Skin of body (tissue), 2 donors: ENCODE measurements around the gene PSMA7. TPM values are rescaled to one million over a fixed set of nuclear protein-coding genes. Genes with fewer than 3 reads are reported as not detected.

Experiments used
- DNase-seq: peaks from one replicate; lab custom pipeline; 2025; lab: John Stamatoyannopoulos, UW
- total RNA-seq: library from RNA; depleted of rRNA; stranded (reverse); fragments of >200 nt; gene quantifications from one replicate; pipeline ENCODE4 v1.2.3, GENCODE V29; 2014

PSMA7 gene
- total RNA-seq, 1 donor from 2014 or later = 107 TPM

- DNase-seq = no peak
Measured at GRCh38 chr20:62096421-62097380, 46.5 kb downstream of the PSMA7 start.

DNA sequence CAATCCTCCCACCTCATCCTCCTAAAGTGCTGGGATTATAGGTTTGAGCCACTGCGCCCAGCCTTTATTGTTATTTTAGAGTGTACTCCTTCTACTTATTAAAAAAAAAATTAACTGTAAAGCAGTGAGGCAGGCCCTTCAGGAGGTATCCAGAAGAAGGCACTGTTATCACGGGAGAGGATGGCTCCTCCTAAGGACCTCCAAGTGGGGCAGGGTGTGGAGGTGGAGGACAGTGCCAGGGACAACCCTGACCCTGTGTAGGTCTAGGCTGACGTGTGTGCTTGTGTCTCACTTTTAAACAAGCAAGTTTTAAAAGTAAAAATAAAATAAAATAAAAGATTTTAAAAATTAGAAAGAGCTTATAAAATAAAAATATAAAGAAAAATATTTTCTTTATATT is 53.8 kb downstream of the PSMA7 start:
- no peak for DNase-seq

DNA sequence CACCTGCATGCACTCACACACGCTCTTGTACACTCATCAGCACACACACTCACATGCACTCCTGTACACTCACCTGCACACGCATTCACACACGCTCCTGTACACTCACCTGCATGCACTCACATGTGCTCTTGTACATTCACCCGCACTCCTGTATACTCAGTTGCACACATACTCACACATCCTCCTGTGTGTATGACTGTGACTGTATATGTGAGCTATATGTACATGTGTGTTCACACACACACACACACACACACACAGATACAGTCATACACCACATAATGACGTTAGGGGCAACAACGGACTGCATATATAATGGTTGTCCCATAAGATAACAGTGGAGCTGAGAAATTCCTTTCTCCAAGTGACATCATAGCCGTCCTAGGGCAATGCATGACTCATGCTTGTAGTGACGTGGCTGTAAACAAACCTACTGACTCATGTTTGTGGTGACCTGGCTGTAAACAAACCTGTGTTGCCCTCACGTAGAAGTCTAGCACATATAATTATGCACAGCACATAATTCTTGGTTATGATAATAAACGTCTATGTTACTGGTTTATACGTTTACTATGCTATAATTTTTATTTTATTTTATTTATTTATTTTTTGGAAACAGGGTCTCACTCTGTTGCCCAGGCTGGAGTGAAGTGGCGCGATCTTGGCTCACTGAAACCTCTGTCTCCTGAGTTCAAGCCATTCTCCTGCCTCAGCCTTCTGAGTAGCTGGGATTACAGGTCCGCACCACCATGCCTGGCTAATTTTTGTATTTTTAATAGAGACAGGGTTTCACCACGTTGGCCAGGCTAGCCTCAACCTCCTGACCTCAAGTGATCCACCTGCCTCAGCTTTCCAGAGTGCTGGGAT is 54.7 kb downstream of the PSMA7 start:
- DNase-seq = no peak

GRCh38 chr20:62087632-62088031 is 55.6 kb downstream of the PSMA7 start:
- no peak for DNase-seq

GRCh38 chr20:62087227-62087626 is 56.0 kb downstream of the PSMA7 start:
- DNase-seq = no peak

Other genes starting within 250 kb of the PSMA7 start
- gene TAF4, start 77.5 kb downstream of the PSMA7 start, total RNA-seq = 7.6 TPM
- gene LSM14B, start 20.9 kb downstream of the PSMA7 start, total RNA-seq = 32.7 TPM
- 18.5 TPM for gene SS18L1, start 375 bp upstream of the PSMA7 start, total RNA-seq
- gene MTG2, start 39.6 kb upstream of the PSMA7 start, total RNA-seq = 11.7 TPM
- gene HRH3, start 76.9 kb upstream of the PSMA7 start, total RNA-seq = 0.10 TPM
- 39.0 TPM for gene OSBPL2, start 95.1 kb upstream of the PSMA7 start, total RNA-seq
- gene ADRM1, start 159.6 kb upstream of the PSMA7 start, total RNA-seq = 32.9 TPM
- gene LAMA5, start 223.9 kb upstream of the PSMA7 start, total RNA-seq = 44.2 TPM
- 742 TPM for gene RPS21, start 243.7 kb upstream of the PSMA7 start, total RNA-seq